HepG2 (cell line): ENCODE measurements around the gene COG5. TPM values are rescaled to one million over a fixed set of nuclear protein-coding genes. Genes with fewer than 3 reads are reported as not detected.

Source experiments
- ATAC-seq: fragments of 200-7000 bp; cut with Tn5 transposase; 3 replicates; pipeline ENCODE4 v1.9.1; 2020; ENCODE audit warnings: mild to moderate bottlenecking, moderate library complexity
- BruUV-seq: library from RNA; stranded (reverse); fragments of 400-500 nt; replicated peaks from 2 replicates; lab custom pipeline; 2021; lab: Mats Ljungman, UMichigan
- CTCF ChIA-PET: fragments of 300-600 bp; formaldehyde crosslinking; extraction: SDS; loops from one replicate; lab custom pipeline; 2021; ENCODE audit warnings: low total read pairs, inconsistent platforms, low intra/inter-chr PET ratio; lab: Yijun Ruan, JAX
- POLR2A ChIA-PET: fragments of 350-600 bp; sonication (Branson Sonifier 250); formaldehyde crosslinking; loops from one replicate; lab custom pipeline; 2020; ENCODE audit warnings: antibody characterized with exemption, inconsistent platforms; lab: Yijun Ruan, JAX
- DNase-seq: peaks from one replicate; pipeline ENCODE4 v3.0.0-alpha.2; 2015; ENCODE audit warnings: low spot score
- FAIRE-seq: peaks from 3 replicates; lab custom pipeline; 2011; peaks lifted over from hg19 to GRCh38; lab: Jason Lieb, UNC
- H2AFZ ChIP-seq: one replicate; pipeline ENCODE4 v1.6.1; 2011; ENCODE audit warnings: low read length, inconsistent platforms
- H3K27ac ChIP-seq: fragments of 300-600 bp; 3 replicates; pipeline ENCODE4 v1.8.0; 2011; ENCODE audit warnings: mixed run types, mild to moderate bottlenecking, mixed read lengths, low read length, inconsistent platforms; ENCODE audit not compliant: insufficient read depth; ENCODE audit errors: extremely low read length
- H3K27me3 ChIP-seq, 2 experiments: fragments of 200-600 bp in 1 of 2; 2 replicates in 1 of 2; 3 replicates in 1 of 2; pipeline versions ENCODE4 v1.6.0 to v1.8.0; 2011; ENCODE audit warnings: low read length in 2 of 2, mild to moderate bottlenecking in 2 of 2, moderate library complexity in 2 of 2, inconsistent platforms in 1 of 2; ENCODE audit not compliant: insufficient read depth in 2 of 2, control insufficient read depth in 1 of 2
- H3K36me3 ChIP-seq, 2 experiments: fragments of 200-600 bp in 1 of 2; replicated peaks in 1 of 2; 2 replicates in 1 of 2; 3 replicates in 1 of 2; pipeline versions ENCODE4 v1.5.1 to v1.8.0; 2011; ENCODE audit warnings: low read length in 2 of 2, inconsistent platforms in 1 of 2; ENCODE audit not compliant: insufficient read depth in 2 of 2, control insufficient read depth in 1 of 2
- H3K4me1 ChIP-seq: 2 replicates; pipeline ENCODE4 v1.5.1; 2012; ENCODE audit warnings: low read length, inconsistent platforms; ENCODE audit not compliant: insufficient read depth
- H3K4me2 ChIP-seq: 2 replicates; pipeline ENCODE4 v1.6.0; 2011; ENCODE audit warnings: low read depth, low read length, inconsistent platforms
- H3K4me3 ChIP-seq, 3 experiments: fragments of 200-600 bp in 1 of 3; sonication (generic), shearing (Covaris generic) in 1 of 3; replicated peaks in 1 of 3; 2 replicates each; pipeline ENCODE4 v1.5.1; 2011 to 2016; ENCODE audit warnings: low read length in 3 of 3, inconsistent platforms in 2 of 3, low read depth in 2 of 3, mild to moderate bottlenecking in 2 of 3, control low read depth in 1 of 3, mixed read lengths in 1 of 3; ENCODE audit not compliant: insufficient read depth in 1 of 3
- H3K79me2 ChIP-seq: one replicate; pipeline ENCODE4 v1.6.1; 2011; ENCODE audit warnings: low read length, inconsistent platforms; ENCODE audit not compliant: insufficient read depth
- H3K9ac ChIP-seq: 2 replicates; pipeline ENCODE4 v1.6.0; 2011; ENCODE audit warnings: mild to moderate bottlenecking, low read depth, low read length, inconsistent platforms; ENCODE audit not compliant: insufficient read depth
- H3K9me3 ChIP-seq: 2 replicates; pipeline ENCODE4 v1.5.1; 2012; ENCODE audit warnings: mild to moderate bottlenecking, low read length
- H4K20me1 ChIP-seq: 2 replicates; pipeline ENCODE4 v1.6.0; 2011; ENCODE audit warnings: inconsistent platforms, mild to moderate bottlenecking, low read length, moderate library complexity; ENCODE audit not compliant: insufficient read depth
- ARID2 ChIP-seq: sonication (generic); formaldehyde crosslinking; IDR thresholded peaks from 2 replicates; pipeline ENCODE4 v1.8.1; 2022; ENCODE audit warnings: mild to moderate bottlenecking, missing genetic modification reagents, borderline replicate concordance
- ARNT ChIP-seq: fragments of 450-650 bp; IDR thresholded peaks from 2 replicates; pipeline ENCODE4 v1.6.1; 2017
- BORCS8-MEF2B ChIP-seq: sonication (generic); formaldehyde crosslinking; IDR thresholded peaks from 2 replicates; pipeline ENCODE4 v1.8.0; 2022; ENCODE audit warnings: mild to moderate bottlenecking, missing genetic modification reagents
- FOXA3 ChIP-seq: IDR thresholded peaks from 2 replicates; pipeline ENCODE4 v1.6.1; 2016; ENCODE audit warnings: missing genetic modification reagents, missing compliant biosample characterization
- FOXO1 ChIP-seq: sonication (generic); formaldehyde crosslinking; IDR thresholded peaks from 2 replicates; pipeline ENCODE4 v1.4.0; 2020; ENCODE audit warnings: missing genetic modification reagents
- IRX3 ChIP-seq: sonication (generic); formaldehyde crosslinking; IDR thresholded peaks from 2 replicates; pipeline ENCODE4 v1.8.1; 2023; ENCODE audit warnings: mild to moderate bottlenecking, low read depth, missing genetic modification reagents, borderline replicate concordance
- KDM5A ChIP-seq: fragments of 200-600 bp; sonication (generic); IDR thresholded peaks from 2 replicates; pipeline ENCODE4 v1.7.0; 2018; ENCODE audit warnings: antibody characterized with exemption, mild to moderate bottlenecking, low read length, borderline replicate concordance
- NFIC ChIP-seq: IDR thresholded peaks from 2 replicates; pipeline ENCODE4 v1.6.1; 2012; ENCODE audit warnings: mild to moderate bottlenecking, low read length, inconsistent platforms
- SATB2 ChIP-seq: sonication (generic); formaldehyde crosslinking; IDR thresholded peaks from 2 replicates; pipeline ENCODE4 v1.5.0; 2020; ENCODE audit warnings: missing genetic modification reagents
- TCF7L2 ChIP-seq: IDR thresholded peaks from 2 replicates; pipeline ENCODE4 v1.6.1; 2011; ENCODE audit warnings: mild to moderate bottlenecking, low read depth, low read length, moderate library complexity
- TOE1 ChIP-seq: sonication (generic); formaldehyde crosslinking; IDR thresholded peaks from 2 replicates; pipeline ENCODE4 v1.4.0; 2020; ENCODE audit warnings: mild to moderate bottlenecking, missing genetic modification reagents
- ZMYM3 ChIP-seq: sonication (generic); formaldehyde crosslinking; IDR thresholded peaks from 2 replicates; pipeline ENCODE4 v1.5.1; 2020; ENCODE audit warnings: mild to moderate bottlenecking, missing genetic modification reagents
- ZNF234 ChIP-seq: sonication (generic); formaldehyde crosslinking; conservative IDR thresholded peaks from 2 replicates; pipeline ENCODE4 v1.5.1; 2020; ENCODE audit warnings: mild to moderate bottlenecking, missing genetic modification reagents
- ZNF33B ChIP-seq: sonication (generic); formaldehyde crosslinking; IDR thresholded peaks from 2 replicates; pipeline ENCODE4 v1.5.1; 2020; ENCODE audit warnings: mild to moderate bottlenecking, missing genetic modification reagents
- ZNF362 ChIP-seq: sonication (generic); formaldehyde crosslinking; IDR thresholded peaks from 2 replicates; pipeline ENCODE4 v1.4.0; 2020; ENCODE audit warnings: missing genetic modification reagents, mild to moderate bottlenecking, borderline replicate concordance
- WGBS: methylation state at CpG from one replicate; pipeline ENCODE4 v1.1.6; 2017; ENCODE audit warnings: low lambda C conversion rate; 5-methylcytosine and 5-hydroxymethylcytosine counted together
- in situ Hi-C: cut with HindIII; loops from 2 replicates; pipeline ENCODE4 v1.10.0; 2017; ENCODE audit warnings: low pct_unique_long_range_greater_than_20kb; ENCODE audit not compliant: extremely low pct_ligation_motif_present
- intact Hi-C: fragments of 100-400 bp; cut with micrococcal nuclease; formaldehyde crosslinking; loops from one replicate; pipeline ENCODE4 v1.10.0; 2022; ENCODE audit not compliant: unreplicated experiment
- polyA plus RNA-seq, 8 experiments: library from polyadenylated mRNA; depleted of rRNA in 3 of 8; stranded (reverse) in 7 of 8; unstranded in 1 of 8; fragments of >200 nt; fragmentation: Illumina TruSeq in 4 of 8; extraction: Trizol in 4 of 8; gene quantifications; 2 replicates each; pipeline versions ENCODE4 v1.2.1 to v1.2.3, GENCODE V29; 2011 to 2016; ENCODE audit warnings: low read depth in 4 of 8, missing spikeins in 1 of 8, mixed read lengths in 1 of 8; ENCODE audit not compliant: insufficient read depth in 1 of 8
- total RNA-seq, 5 experiments: library from RNA; depleted of rRNA; stranded (reverse); fragments of >200 nt; fragmentation: Illumina TruSeq; extraction: Trizol; gene quantifications; 2 replicates each; pipeline ENCODE4 v1.2.3, GENCODE V29; 2016; ENCODE audit warnings: low read depth in 1 of 5
- TF ChIP-seq, protein P1 (sequence below): sonication (generic); formaldehyde crosslinking; IDR thresholded peaks from 2 replicates; pipeline ENCODE4 v1.5.0; 2020; ENCODE audit warnings: missing genetic modification reagents
- TF ChIP-seq, protein P2 (sequence below): sonication (generic); formaldehyde crosslinking; IDR thresholded peaks from 2 replicates; pipeline ENCODE4 v1.4.0; 2020; ENCODE audit warnings: missing genetic modification reagents

Gene COG5
- total and polyA plus RNA-seq, 2 of the 13 experiments (the other 11 are each of a cell fraction or from before 2014, with no cell fraction given) = 20.4 to 31.3 TPM

- Histone ChIP-seq H2AFZ (no peak overlapping the region), H3K4me3 (peak overlapping the region; percentile 97 to 100 (median 98)), H3K4me1 (peaks cover 7% of the 10 kb centered on the region), H4K20me1 (peaks cover 53% of the 10 kb centered on the region), H3K27ac (peak overlapping the region; percentile 93), H3K36me3 (0 out of 5 replicates have a peak, but pooled peaks cover 0 to 7% of the 10 kb centered on the region in 2 experiments), H3K9me3 (no peaks in the 10 kb centered on the region), H3K9ac (peak overlapping the region; percentile 89), H3K4me2 (peak overlapping the region; percentile 86), H3K27me3 (no peaks in the 10 kb centered on the region; a peak in 1 of 5 replicates), H3K79me2 (peaks cover 53% of the 10 kb centered on the region)
- 14% methylated on average over 13 of the region's 13 CpGs for WGBS
- ChIA-PET CTCF (no interaction called here), POLR2A (interaction anchor here (0.5 to 3.6 kb wide), 5 partner anchors 11 to 1058 kb away, joined by 4 to 28 read pairs (median 15); partner anchors contain the start of genes CBLL1 and SYPL1)
- FAIRE-seq (no peak), ATAC-seq (no peak), DNase-seq (no peak)
- in situ Hi-C loops = no loop called here
- BruUV-seq = TSS peak; percentile 65
- intact Hi-C loops = no loop called here
- TF ChIP-seq, protein P1, sequence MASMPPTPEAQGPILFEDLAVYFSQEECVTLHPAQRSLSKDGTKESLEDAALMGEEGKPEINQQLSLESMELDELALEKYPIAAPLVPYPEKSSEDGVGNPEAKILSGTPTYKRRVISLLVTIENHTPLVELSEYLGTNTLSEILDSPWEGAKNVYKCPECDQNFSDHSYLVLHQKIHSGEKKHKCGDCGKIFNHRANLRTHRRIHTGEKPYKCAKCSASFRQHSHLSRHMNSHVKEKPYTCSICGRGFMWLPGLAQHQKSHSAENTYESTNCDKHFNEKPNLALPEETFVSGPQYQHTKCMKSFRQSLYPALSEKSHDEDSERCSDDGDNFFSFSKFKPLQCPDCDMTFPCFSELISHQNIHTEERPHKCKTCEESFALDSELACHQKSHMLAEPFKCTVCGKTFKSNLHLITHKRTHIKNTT (CRISPR knock-in tag) = no peak
- TF ChIP-seq FOXA3 (CRISPR knock-in tag) = 0 out of 2 replicates have a peak, but pooled peaks have one; percentile 0
- TF ChIP-seq TCF7L2 = no peak
- TF ChIP-seq ZNF33B (CRISPR knock-in tag) = no peak
- TF ChIP-seq, protein P2, sequence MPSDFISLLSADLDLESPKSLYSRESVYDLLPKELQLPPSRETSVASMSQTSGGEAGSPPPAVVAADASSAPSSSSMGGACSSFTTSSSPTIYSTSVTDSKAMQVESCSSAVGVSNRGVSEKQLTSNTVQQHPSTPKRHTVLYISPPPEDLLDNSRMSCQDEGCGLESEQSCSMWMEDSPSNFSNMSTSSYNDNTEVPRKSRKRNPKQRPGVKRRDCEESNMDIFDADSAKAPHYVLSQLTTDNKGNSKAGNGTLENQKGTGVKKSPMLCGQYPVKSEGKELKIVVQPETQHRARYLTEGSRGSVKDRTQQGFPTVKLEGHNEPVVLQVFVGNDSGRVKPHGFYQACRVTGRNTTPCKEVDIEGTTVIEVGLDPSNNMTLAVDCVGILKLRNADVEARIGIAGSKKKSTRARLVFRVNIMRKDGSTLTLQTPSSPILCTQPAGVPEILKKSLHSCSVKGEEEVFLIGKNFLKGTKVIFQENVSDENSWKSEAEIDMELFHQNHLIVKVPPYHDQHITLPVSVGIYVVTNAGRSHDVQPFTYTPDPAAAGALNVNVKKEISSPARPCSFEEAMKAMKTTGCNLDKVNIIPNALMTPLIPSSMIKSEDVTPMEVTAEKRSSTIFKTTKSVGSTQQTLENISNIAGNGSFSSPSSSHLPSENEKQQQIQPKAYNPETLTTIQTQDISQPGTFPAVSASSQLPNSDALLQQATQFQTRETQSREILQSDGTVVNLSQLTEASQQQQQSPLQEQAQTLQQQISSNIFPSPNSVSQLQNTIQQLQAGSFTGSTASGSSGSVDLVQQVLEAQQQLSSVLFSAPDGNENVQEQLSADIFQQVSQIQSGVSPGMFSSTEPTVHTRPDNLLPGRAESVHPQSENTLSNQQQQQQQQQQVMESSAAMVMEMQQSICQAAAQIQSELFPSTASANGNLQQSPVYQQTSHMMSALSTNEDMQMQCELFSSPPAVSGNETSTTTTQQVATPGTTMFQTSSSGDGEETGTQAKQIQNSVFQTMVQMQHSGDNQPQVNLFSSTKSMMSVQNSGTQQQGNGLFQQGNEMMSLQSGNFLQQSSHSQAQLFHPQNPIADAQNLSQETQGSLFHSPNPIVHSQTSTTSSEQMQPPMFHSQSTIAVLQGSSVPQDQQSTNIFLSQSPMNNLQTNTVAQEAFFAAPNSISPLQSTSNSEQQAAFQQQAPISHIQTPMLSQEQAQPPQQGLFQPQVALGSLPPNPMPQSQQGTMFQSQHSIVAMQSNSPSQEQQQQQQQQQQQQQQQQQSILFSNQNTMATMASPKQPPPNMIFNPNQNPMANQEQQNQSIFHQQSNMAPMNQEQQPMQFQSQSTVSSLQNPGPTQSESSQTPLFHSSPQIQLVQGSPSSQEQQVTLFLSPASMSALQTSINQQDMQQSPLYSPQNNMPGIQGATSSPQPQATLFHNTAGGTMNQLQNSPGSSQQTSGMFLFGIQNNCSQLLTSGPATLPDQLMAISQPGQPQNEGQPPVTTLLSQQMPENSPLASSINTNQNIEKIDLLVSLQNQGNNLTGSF (CRISPR knock-in tag) = no peak
- 0 out of 2 replicates have a peak, but pooled peaks have one; percentile 2 for TF ChIP-seq ARID2 (CRISPR knock-in tag)
- no peak for TF ChIP-seq ZMYM3 (CRISPR knock-in tag)
- TF ChIP-seq SATB2 (CRISPR knock-in tag) = no peak
- TF ChIP-seq ZNF234 = no peak
- TF ChIP-seq ARNT = no peak
- TF ChIP-seq NFIC = 0 out of 2 replicates have a peak, but pooled peaks have one; percentile 28
- TF ChIP-seq KDM5A = 0 out of 2 replicates have a peak, but pooled peaks have one; percentile 10
- no peak for TF ChIP-seq BORCS8-MEF2B (CRISPR knock-in tag)
- no peak for TF ChIP-seq TOE1 (CRISPR knock-in tag)
- no peak for TF ChIP-seq ZNF362 (CRISPR knock-in tag)
- TF ChIP-seq FOXO1 (CRISPR knock-in tag) = no peak
- TF ChIP-seq IRX3 (CRISPR knock-in tag) = no peak
Measured at GRCh38 chr7:107170051-107170915, 393.4 kb downstream of the COG5 start.
